H9 (cell line): ENCODE results near the gene C19orf81. TPM values are rescaled to one million over a fixed set of nuclear protein-coding genes. Genes with fewer than 3 reads are reported as not detected.
A peak's percentile ranks its signal among the peaks of the same experiment; 100 is the strongest.

Experiments used
- DNase-seq: peaks from one replicate; pipeline ENCODE4 v3.0.0-alpha.2; 2017
- H2AFZ ChIP-seq: one replicate; pipeline ENCODE4 v1.6.1; 2013; ENCODE audit warnings: mild to moderate bottlenecking, low read length, control low read depth, moderate library complexity
- H2AK5ac ChIP-seq: 2 replicates; pipeline ENCODE4 v1.6.1; 2013; ENCODE audit warnings: low read length, control low read depth, mixed read lengths; ENCODE audit not compliant: insufficient read length
- H2BK120ac ChIP-seq: one replicate; pipeline ENCODE4 v1.6.1; 2013; ENCODE audit warnings: low read depth, mild to moderate bottlenecking, low read length, control low read depth, inconsistent platforms; ENCODE audit not compliant: poor library complexity, severe bottlenecking
- H2BK12ac ChIP-seq: 2 replicates; pipeline ENCODE4 v1.6.1; 2013; ENCODE audit warnings: low read length, control low read depth, mixed read lengths, low read depth; ENCODE audit not compliant: insufficient read length
- H2BK15ac ChIP-seq: 2 replicates; pipeline ENCODE4 v1.6.1; 2013; ENCODE audit warnings: low read depth, low read length, control low read depth
- H2BK20ac ChIP-seq: one replicate; pipeline ENCODE4 v1.6.1; 2013; ENCODE audit warnings: low read depth, mild to moderate bottlenecking, low read length, control low read depth, inconsistent platforms; ENCODE audit not compliant: poor library complexity, severe bottlenecking
- H2BK5ac ChIP-seq: 2 replicates; pipeline ENCODE4 v1.6.1; 2013; ENCODE audit warnings: low read length, control low read depth, mixed read lengths; ENCODE audit not compliant: insufficient read length
- H3K14ac ChIP-seq: 2 replicates; pipeline ENCODE4 v1.6.1; 2013; ENCODE audit warnings: low read length, control low read depth; ENCODE audit not compliant: insufficient read depth
- H3K18ac ChIP-seq: 2 replicates; pipeline ENCODE4 v1.6.1; 2013; ENCODE audit warnings: low read depth, mild to moderate bottlenecking, mixed read lengths, low read length, control low read depth; ENCODE audit not compliant: insufficient read length
- H3K23ac ChIP-seq: 2 replicates; pipeline ENCODE4 v1.6.1; 2013; ENCODE audit warnings: low read length, control low read depth, mixed read lengths, low read depth; ENCODE audit not compliant: insufficient read length
- H3K23me2 ChIP-seq: 2 replicates; pipeline ENCODE4 v1.6.1; 2013; ENCODE audit warnings: low read depth, mild to moderate bottlenecking, mixed read lengths, low read length, control low read depth; ENCODE audit not compliant: insufficient read length, poor library complexity, severe bottlenecking
- H3K27ac ChIP-seq: 2 replicates; pipeline ENCODE4 v1.5.1; 2013; ENCODE audit warnings: low read length, control low read depth, mixed read lengths, low read depth; ENCODE audit not compliant: insufficient read length
- H3K27me3 ChIP-seq: 2 replicates; pipeline ENCODE4 v1.6.1; 2013; ENCODE audit warnings: low read length, control low read depth, inconsistent platforms; ENCODE audit not compliant: insufficient read depth
- H3K4ac ChIP-seq: 2 replicates; pipeline ENCODE4 v1.6.1; 2013; ENCODE audit warnings: low read depth, mild to moderate bottlenecking, control low read depth, inconsistent platforms, low read length, moderate library complexity
- H3K4me1 ChIP-seq: 2 replicates; pipeline ENCODE4 v1.6.1; 2013; ENCODE audit warnings: low read length, control low read depth, inconsistent platforms; ENCODE audit not compliant: insufficient read depth
- H3K4me2 ChIP-seq: 2 replicates; pipeline ENCODE4 v1.6.1; 2013; ENCODE audit warnings: low read length, control low read depth, mixed read lengths; ENCODE audit not compliant: insufficient read length, insufficient read depth
- H3K56ac ChIP-seq: 2 replicates; pipeline ENCODE4 v1.6.1; 2013; ENCODE audit warnings: low read depth, mild to moderate bottlenecking, mixed read lengths, low read length, control low read depth; ENCODE audit not compliant: insufficient read length
- H3K79me1 ChIP-seq: 2 replicates; pipeline ENCODE4 v1.6.1; 2013; ENCODE audit warnings: low read depth, mild to moderate bottlenecking, moderate library complexity, low read length, control low read depth, inconsistent platforms; ENCODE audit not compliant: insufficient read depth, poor library complexity, severe bottlenecking
- H3K79me2 ChIP-seq: 2 replicates; pipeline ENCODE4 v1.6.1; 2013; ENCODE audit warnings: low read length, control low read depth, inconsistent platforms; ENCODE audit not compliant: insufficient read depth
- H3K9ac ChIP-seq: 2 replicates; pipeline ENCODE4 v1.6.1; 2013; ENCODE audit warnings: low read length, control low read depth, mixed read lengths; ENCODE audit not compliant: insufficient read length; ENCODE audit errors: extremely low read depth
- H3K9me3 ChIP-seq: one replicate; pipeline ENCODE4 v1.6.1; 2013; ENCODE audit warnings: low read depth, low read length, inconsistent platforms; ENCODE audit not compliant: control insufficient read depth
- H3T11ph ChIP-seq: one replicate; pipeline ENCODE4 v1.6.1; 2013; ENCODE audit warnings: mild to moderate bottlenecking, low read length, control low read depth, inconsistent platforms
- H4K20me1 ChIP-seq: one replicate; pipeline ENCODE4 v1.6.1; 2013; ENCODE audit not compliant: control insufficient read depth, insufficient read length, insufficient read depth
- H4K5ac ChIP-seq: 2 replicates; pipeline ENCODE4 v1.6.1; 2013; ENCODE audit warnings: low read depth, mild to moderate bottlenecking, mixed read lengths, low read length, control low read depth; ENCODE audit not compliant: insufficient read length
- H4K8ac ChIP-seq: replicated peaks from 2 replicates; pipeline ENCODE4 v1.6.1; 2013; ENCODE audit warnings: low read length, control low read depth, mixed read lengths, low read depth; ENCODE audit not compliant: insufficient read length
- H4K91ac ChIP-seq: 2 replicates; pipeline ENCODE4 v1.6.1; 2013; ENCODE audit warnings: low read depth, mild to moderate bottlenecking, moderate library complexity, mixed read lengths, low read length, control low read depth; ENCODE audit not compliant: insufficient read length
- H3K27ac Mint-ChIP-seq, 3 experiments: 2 replicates in 2 of 3; 3 replicates in 1 of 3; pipeline ENCODE4 v1.8.0; 2020 to 2021; ENCODE audit warnings: mixed read lengths in 3 of 3, mild to moderate bottlenecking in 1 of 3, moderate library complexity in 1 of 3
- H3K27me3 Mint-ChIP-seq: 2 replicates; pipeline ENCODE4 v1.8.0; 2021; ENCODE audit warnings: low read depth, mild to moderate bottlenecking, moderate library complexity, mixed read lengths
- H3K36me3 Mint-ChIP-seq, 3 experiments: 2 replicates in 2 of 3; 3 replicates in 1 of 3; pipeline ENCODE4 v1.8.0; 2020 to 2021; ENCODE audit warnings: low read depth in 3 of 3, mixed read lengths in 3 of 3; ENCODE audit not compliant: insufficient read depth in 1 of 3
- H3K4me1 Mint-ChIP-seq, 2 experiments: 2 replicates each; pipeline ENCODE4 v1.8.0; 2020; ENCODE audit warnings: mixed read lengths in 2 of 2
- H3K4me3 Mint-ChIP-seq, 2 experiments: 2 replicates in 1 of 2; 3 replicates in 1 of 2; pipeline ENCODE4 v1.8.0; 2020 to 2021; ENCODE audit warnings: mild to moderate bottlenecking in 2 of 2, mixed read lengths in 2 of 2, moderate library complexity in 1 of 2
- H3K9me3 Mint-ChIP-seq, 2 experiments: 2 replicates in 1 of 2; 3 replicates in 1 of 2; pipeline ENCODE4 v1.8.0; 2020; ENCODE audit warnings: mild to moderate bottlenecking in 2 of 2, mixed read lengths in 2 of 2, moderate library complexity in 1 of 2
- WGBS: extraction: QIAGEN DNeasy Blood & Tissue Kit; methylation state at CpG from one replicate; pipeline ENCODE4 v1.1.7; 2013; ENCODE audit warnings: missing lambda C conversion rate, low lambda C conversion rate, mixed read lengths; ENCODE audit not compliant: insufficient read length; ENCODE audit errors: extremely low coverage; 5-methylcytosine and 5-hydroxymethylcytosine counted together
- total RNA-seq: library from RNA; stranded (reverse); gene quantifications from 2 replicates; pipeline ENCODE4 v1.2.1, GENCODE V29; 2021
- TF ChIP-seq, protein P1 (sequence below): fragments of 200-600 bp; sonication (generic); conservative IDR thresholded peaks from 3 replicates; pipeline ENCODE4 v1.8.0; 2021; ENCODE audit warnings: antibody characterized with exemption, mild to moderate bottlenecking

The C19orf81 gene
- total RNA-seq, 1 experiment from 2014 or later: 11.0 TPM

- Mint-ChIP-seq H3K9me3 (no peaks in the 10 kb centered on the region; a peak in 2 of 5 replicates), H3K27ac (no peak overlapping the region), H3K4me1 (peaks cover 7 to 18% of the 10 kb centered on the region in 2 experiments), H3K27me3 (peaks cover 24% of the 10 kb centered on the region), H3K36me3 (no peaks in the 10 kb centered on the region), H3K4me3 (peak overlapping the region in 1 of 2 experiments; percentile 33; a peak in 1 of 5 replicates)
- Histone ChIP-seq H3K4me2 (no peak overlapping the region), H2BK5ac (no peak overlapping the region), H2BK15ac (no peak overlapping the region), H3K9me3 (no peaks in the 10 kb centered on the region), H3K79me2 (no peaks in the 10 kb centered on the region), H3K18ac (no peak overlapping the region), H3T11ph (no peak overlapping the region), H3K56ac (no peak overlapping the region), H3K9ac (no peak overlapping the region), H3K23me2 (no peaks in the 10 kb centered on the region), H4K8ac (no peak overlapping the region), H3K27ac (no peak overlapping the region), H3K14ac (no peak overlapping the region), H2BK12ac (no peak overlapping the region), H3K4me1 (peaks cover 4% of the 10 kb centered on the region; the same call in 1 of the 2 replicates), H4K20me1 (no peaks in the 10 kb centered on the region), H2BK20ac (no peak overlapping the region), H3K79me1 (no peaks in the 10 kb centered on the region), H3K4ac (no peak overlapping the region), H2AFZ (no peak overlapping the region), H2BK120ac (no peak overlapping the region), H2AK5ac (no peak overlapping the region), H4K5ac (no peak overlapping the region), H3K23ac (no peak overlapping the region), H3K27me3 (peaks cover 4% of the 10 kb centered on the region), H4K91ac (no peak overlapping the region)
- no peak for DNase-seq
- no CpG with 5 or more reads among the region's 10 CpGs for WGBS
- TF ChIP-seq, protein P1, sequence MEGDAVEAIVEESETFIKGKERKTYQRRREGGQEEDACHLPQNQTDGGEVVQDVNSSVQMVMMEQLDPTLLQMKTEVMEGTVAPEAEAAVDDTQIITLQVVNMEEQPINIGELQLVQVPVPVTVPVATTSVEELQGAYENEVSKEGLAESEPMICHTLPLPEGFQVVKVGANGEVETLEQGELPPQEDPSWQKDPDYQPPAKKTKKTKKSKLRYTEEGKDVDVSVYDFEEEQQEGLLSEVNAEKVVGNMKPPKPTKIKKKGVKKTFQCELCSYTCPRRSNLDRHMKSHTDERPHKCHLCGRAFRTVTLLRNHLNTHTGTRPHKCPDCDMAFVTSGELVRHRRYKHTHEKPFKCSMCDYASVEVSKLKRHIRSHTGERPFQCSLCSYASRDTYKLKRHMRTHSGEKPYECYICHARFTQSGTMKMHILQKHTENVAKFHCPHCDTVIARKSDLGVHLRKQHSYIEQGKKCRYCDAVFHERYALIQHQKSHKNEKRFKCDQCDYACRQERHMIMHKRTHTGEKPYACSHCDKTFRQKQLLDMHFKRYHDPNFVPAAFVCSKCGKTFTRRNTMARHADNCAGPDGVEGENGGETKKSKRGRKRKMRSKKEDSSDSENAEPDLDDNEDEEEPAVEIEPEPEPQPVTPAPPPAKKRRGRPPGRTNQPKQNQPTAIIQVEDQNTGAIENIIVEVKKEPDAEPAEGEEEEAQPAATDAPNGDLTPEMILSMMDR: no peak
These were observed 1.2 kb upstream of the C19orf81 start for GRCh38 chr19:50647879-50648615.
